ENCODE measurements around the gene NRAS.

NRAS gene

DNA sequence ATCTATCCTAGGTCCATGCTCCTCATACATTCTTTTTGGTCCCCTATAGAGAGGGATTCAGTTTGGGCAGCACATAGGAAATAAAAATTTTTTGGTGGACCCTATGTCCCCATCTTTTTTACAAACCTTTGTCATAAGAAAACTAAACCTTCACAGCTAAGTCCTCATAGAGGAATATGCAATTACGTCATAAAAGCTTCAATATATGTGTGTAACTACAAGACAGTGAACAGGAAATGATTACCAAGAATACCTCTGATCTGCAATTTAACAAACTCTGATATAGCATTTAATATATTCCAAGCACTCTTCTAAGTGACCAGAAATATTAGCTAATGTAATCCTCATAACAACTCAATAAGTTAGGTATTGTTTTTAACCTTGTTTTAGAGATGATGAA, 40.5 kb downstream of the NRAS start:
- no peak for DNase-seq (ENCODE audit: low spot score)

DNA sequence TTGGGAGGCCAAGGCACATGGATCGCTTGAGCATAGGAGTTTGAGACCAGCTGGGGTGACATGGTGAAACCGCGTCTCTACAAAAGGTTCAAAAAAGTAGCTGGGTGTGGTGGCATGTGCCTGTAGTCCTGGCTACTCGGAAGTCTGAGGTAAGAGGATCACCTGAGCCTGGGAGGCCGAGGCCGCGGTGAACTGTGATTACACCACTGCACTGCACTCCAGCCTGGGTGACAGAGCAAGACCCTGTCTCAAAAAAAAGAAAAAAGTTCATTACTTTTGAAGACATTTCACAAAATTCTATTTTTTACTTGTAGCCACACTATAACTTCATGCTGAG, 44.7 kb downstream of the NRAS start:
- no peak for DNase-seq (ENCODE audit: low spot score)

DNA sequence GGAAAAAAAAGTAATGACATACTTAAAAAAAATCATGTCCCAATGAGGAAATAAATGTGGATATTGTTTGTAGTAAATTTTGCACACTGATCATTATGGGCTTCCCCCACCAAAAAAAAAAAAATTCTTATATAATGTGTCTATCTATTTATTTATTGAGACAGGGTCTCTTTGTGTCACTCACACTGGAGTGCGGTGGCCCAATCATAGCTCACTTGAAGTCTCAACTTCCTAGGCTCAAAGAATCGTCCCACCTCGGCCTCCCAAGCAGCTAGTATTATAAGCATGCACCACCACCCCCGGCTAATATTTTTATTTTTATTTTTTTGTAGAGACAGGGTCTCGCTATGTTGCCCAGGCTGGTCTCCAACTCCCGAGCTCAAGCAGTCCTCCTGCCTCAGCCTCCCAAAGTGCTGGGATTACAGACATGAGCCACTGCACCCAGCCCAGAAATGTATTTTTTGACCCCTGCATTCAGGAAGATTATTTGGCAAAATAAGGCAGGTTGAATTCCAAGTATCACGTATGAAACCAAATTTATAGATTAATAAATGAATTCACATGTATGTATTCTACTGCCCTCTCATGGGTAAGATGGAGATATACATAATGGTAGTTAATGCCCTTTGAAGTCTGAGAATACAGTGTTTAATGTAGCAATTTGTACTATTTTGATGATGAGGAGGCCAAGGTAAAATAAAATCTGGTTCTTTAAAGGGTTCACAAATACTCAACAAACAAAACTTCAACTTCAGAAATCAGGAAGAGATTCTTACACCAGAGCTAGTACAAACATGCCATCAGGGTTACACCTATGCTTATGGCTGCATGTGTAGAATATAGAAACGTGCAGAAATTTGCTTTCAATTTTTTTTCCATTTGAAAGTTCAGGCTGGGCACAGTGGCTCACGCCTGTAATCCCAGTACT, 45.3 kb downstream of the NRAS start:
- no peak for DNase-seq (ENCODE audit: low spot score)

DNA sequence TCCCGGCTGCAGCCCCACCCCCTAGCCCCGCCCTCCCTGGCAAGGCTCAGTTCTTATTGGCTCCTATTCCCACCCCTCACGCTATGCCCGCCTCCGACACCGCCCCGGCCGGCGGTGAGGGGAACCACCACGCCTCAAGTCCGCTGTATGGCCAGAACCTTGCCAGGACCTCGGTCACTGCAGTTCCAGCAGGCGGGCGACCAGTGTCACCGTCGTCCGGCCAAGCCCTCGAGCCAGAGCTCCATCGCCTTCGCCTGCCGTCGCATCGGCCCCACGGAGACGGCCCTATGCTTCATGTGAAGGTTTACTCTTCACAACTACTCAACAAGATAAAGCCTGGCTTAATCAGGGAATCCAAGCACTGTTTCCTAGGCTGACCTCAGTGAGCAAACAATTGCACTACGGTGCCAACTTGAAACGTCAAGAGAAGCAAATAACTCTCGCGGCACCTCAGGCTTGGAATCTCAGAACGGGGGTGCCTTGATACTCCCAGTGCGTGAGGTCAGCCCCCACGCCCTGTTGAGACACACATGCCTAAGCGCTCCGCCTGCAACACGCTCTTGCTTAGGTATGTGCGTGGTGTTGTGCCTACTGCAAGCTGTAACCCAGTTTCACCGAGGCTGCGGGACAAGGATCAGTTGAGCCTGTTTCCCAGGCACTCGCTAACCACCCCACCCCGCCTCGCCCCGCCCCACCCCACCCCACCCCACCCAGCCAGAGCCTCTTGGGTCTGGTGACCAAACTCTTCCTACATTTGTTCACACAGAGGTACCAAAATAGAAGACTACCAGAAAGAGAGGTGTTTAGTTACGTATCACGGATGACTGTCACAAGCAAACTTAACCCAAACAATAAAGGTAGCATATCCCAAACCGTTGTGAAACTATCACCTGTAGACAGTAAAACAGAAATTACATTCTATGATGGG, 46.2 kb downstream of the NRAS start:
- peak; percentile 85 for DNase-seq (ENCODE audit: low spot score)

DNA sequence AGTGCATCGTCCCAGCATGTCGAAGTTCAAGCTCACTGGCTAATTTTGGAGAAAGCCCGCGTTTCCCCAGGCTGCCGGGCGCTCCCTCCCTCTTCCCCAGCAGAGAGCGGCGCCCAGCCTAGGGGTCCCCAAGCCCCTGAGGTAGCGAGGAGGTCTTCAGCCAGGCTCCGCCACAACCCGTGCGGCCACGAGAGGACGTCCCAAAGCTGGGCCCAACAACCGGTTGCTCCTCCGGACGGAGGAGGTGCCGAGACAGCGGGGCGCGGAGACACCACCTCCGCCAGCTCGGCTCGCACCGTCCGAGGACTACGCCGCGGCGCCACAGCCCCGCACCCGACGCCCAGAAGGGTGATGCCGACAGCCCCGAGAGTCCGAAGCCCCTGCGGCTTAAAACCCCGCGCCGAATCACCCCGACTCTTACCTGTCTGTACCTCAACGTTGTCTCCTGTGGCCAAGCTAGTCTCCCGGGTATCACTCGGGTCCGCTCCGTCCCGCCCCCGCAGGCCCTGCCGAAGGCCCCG, 46.9 kb downstream of the NRAS start, which contains the start of gene DENND2C:
DENND2C (minus strand) TSS at position 488 of the 521 bp plus-strand sequence. CDS start 44,065 bp downstream, outside the sequence.
- DNase-seq (ENCODE audit: low spot score) = no peak

DNA sequence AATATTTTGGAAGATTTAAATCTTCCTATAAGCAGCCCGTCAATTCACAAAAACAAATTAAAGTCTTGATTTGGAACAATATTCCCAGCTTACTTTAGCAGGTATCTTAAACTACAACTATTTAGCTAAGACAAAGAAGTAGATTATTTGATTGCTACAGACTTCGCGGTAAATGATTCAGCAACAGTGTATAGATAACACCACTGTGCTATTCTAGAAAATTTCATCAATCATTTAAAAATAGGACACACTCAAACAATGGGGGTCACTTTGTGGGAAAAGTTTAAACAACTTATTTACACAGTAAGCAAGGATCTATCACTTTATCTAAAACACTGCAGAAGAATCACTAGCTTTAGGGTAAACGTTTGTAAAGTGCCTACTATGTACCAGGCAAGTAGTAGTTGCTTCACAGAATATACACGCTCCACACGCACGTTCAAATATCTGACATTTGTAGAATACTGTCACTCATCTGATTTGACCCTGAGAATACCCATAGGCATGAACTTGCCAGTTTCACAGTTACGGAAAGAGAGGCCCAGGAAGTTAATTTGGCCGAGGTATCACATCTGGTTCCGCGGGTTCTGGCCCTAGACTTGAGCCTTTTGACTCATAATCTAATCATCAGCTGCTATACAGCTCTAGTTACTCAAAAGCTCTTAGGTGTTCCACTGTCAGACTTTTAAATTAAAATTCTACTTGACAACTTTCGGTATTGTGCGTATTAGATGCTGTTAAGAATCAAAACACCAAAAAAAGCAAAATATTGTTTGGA, 47.6 kb downstream of the NRAS start:
- no peak for DNase-seq (ENCODE audit: low spot score)

DNA sequence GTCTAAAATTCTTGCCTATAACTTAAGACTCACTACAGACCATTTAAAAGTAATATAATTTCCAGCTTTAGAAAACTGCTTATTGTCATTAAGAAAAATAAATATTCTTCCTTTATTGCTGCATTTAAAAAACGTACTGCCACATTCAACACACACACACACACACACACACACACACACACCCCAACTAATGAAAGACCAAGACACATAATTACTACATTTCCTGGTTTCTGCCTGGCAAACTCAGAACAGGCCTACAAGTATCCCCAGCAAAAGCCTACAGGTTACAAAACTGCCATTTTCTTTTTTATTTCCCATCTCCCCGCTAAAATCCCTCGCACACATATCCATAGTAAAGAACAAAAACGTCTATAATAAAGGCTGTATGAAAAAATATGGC, 48.2 kb downstream of the NRAS start:
- no peak for DNase-seq (ENCODE audit: low spot score)

DNA sequence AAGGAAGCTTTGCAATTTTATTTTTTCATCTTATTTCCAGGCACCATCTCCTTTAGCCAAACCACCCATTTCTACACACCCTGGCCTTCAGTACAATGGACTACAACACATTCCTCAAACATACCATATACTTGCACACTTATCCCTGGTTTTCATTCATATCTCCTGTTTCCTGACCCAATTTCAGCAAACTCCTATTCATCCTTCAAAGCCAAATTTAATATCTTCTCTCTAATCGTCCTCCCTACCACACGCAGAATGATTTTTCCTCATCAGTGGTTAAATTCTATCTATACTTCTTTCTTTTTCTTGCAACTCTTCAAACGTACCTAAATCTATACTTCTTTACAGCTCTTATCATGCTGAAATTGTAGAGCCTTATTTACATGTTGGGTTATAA, 49.6 kb downstream of the NRAS start:
- no peak for DNase-seq (ENCODE audit: low spot score)

DNA sequence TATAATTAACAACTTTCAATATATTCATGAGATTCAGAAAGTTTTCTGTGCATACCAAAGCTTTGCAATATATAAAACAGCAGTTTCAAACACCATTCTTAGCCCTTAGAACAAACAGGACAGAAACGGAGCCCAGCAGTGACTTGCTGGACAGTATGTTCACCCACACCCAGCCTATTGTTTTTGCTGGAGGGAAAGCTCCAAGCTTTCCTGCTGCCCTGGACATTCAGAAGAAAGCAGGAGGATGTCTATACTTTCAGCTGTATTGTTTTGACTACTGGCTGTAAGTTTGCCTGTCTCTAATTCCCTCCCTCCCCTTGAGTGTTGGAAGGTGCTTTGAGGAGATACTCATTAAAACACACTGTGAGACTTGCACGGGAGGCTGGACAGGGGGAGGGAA, 56.3 kb downstream of the NRAS start:
- no peak for DNase-seq (ENCODE audit: low spot score)
